SU-DHL-6 (cell line): Measurements from ENCODE around the gene TASL.

ENCODE experiments used
- H2AFZ ChIP-seq: fragments of 200-600 bp; sonication (generic); 2 replicates; pipeline ENCODE4 v1.6.1; 2014; ENCODE audit warnings: low read depth, mild to moderate bottlenecking, moderate library complexity, mixed read lengths, antibody characterized with exemption, low read length; ENCODE audit not compliant: severe bottlenecking
- H3F3A ChIP-seq: fragments of 200-600 bp; shearing (Covaris generic); 2 replicates; pipeline ENCODE4 v1.6.0; 2016; ENCODE audit warnings: antibody characterized with exemption, mild to moderate bottlenecking; ENCODE audit not compliant: insufficient read depth
- H3K27ac ChIP-seq: fragments of 200-600 bp; sonication (generic); 2 replicates; pipeline ENCODE4 v1.5.1; 2016; ENCODE audit warnings: low read depth, mild to moderate bottlenecking, low read length, moderate library complexity, mixed read lengths
- H3K27me3 ChIP-seq: fragments of 200-600 bp; sonication (generic), shearing (Covaris generic); 2 replicates; pipeline ENCODE4 v1.6.0; 2014; ENCODE audit warnings: mild to moderate bottlenecking, low read length
- H3K36me3 ChIP-seq: fragments of 200-600 bp; sonication (generic); 2 replicates; pipeline ENCODE4 v1.6.1; 2014; ENCODE audit warnings: mild to moderate bottlenecking, low read length, mixed read lengths
- H3K4me2 ChIP-seq: fragments of 300-600, 200-600 bp; shearing (Covaris generic), sonication (generic); 2 replicates; pipeline ENCODE4 v1.6.0; 2014; ENCODE audit warnings: low read length, low read depth, mild to moderate bottlenecking; ENCODE audit not compliant: poor library complexity, severe bottlenecking
- H3K4me3 ChIP-seq: fragments of 200-600 bp; sonication (generic); 2 replicates; pipeline ENCODE4 v1.5.1; 2014; ENCODE audit warnings: antibody characterized with exemption, low read length, mild to moderate bottlenecking, mixed read lengths; ENCODE audit not compliant: insufficient read depth, poor library complexity, severe bottlenecking
- H3K79me2 ChIP-seq: fragments of 200-600 bp; sonication (generic); 2 replicates; pipeline ENCODE4 v1.6.1; 2014; ENCODE audit warnings: mild to moderate bottlenecking, low read length, moderate library complexity; ENCODE audit not compliant: insufficient read depth
- H3K9ac ChIP-seq: fragments of 200-600 bp; sonication (generic); 2 replicates; pipeline ENCODE4 v1.7.0; 2014; ENCODE audit warnings: mild to moderate bottlenecking, low read length
- H3K9me2 ChIP-seq: fragments of 200-600 bp; sonication (generic); replicated peaks from 2 replicates; pipeline ENCODE4 v1.6.1; 2014; ENCODE audit warnings: low read length; ENCODE audit not compliant: insufficient read depth
- H3K9me3 ChIP-seq: fragments of 200-600 bp; sonication (generic); 2 replicates; pipeline ENCODE4 v1.6.1; 2014; ENCODE audit warnings: low read length, mixed read lengths; ENCODE audit not compliant: insufficient read depth
- H4K20me1 ChIP-seq: fragments of 200-600 bp; sonication (generic); 2 replicates; pipeline ENCODE4 v1.6.1; 2014; ENCODE audit warnings: low read depth, mild to moderate bottlenecking, antibody characterized with exemption, low read length, moderate library complexity, mixed read lengths
- CTCF ChIP-seq: fragments of 200-600 bp; sonication (generic); IDR thresholded peaks from one replicate; pipeline ENCODE4 v1.5.1; 2017; ENCODE audit warnings: antibody characterized with exemption, mild to moderate bottlenecking, low read length, moderate library complexity; ENCODE audit not compliant: insufficient read depth, poor library complexity, severe bottlenecking
- EZH2phosphoT487 ChIP-seq: fragments of 200-600 bp; sonication (generic), shearing (Covaris generic); conservative IDR thresholded peaks from 2 replicates; pipeline ENCODE4 v1.6.1; 2018; ENCODE audit warnings: mild to moderate bottlenecking, antibody characterized with exemption, low read length, moderate library complexity, mixed read lengths

The TASL gene

DNA sequence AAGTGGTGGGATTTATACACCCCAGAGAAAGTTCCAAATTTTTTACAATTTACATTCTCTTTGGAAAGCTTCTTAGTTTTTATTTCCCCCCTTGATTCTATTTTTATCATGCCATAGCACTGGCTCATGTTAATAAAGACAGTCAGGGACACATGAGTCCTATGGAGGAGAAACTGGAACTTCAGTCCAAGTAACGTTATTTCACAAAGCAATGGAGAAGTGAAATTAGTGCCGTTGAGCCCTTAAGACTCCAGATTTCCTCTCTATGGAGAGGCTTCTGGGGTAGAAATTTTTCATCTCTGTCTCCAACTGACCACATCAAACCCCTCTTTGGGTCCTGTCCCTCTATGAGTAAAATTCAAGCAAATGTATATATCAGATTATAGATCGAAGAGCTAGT, 12.8 kb upstream of the TASL start:
- no peak overlapping the region for H3K4me2 ChIP-seq
- H3K79me2 ChIP-seq = no peaks in the 10 kb centered on the region
- H3K9me2 ChIP-seq = no peaks in the 10 kb centered on the region
- TF ChIP-seq EZH2phosphoT487 = no peak
- TF ChIP-seq CTCF = no peak
- no peak overlapping the region for H2AFZ ChIP-seq
- H3K36me3 ChIP-seq = no peaks in the 10 kb centered on the region
- no peak overlapping the region for H3K4me3 ChIP-seq
- no peaks in the 10 kb centered on the region for H4K20me1 ChIP-seq
- H3K27me3 ChIP-seq = no peaks in the 10 kb centered on the region
- no peak overlapping the region for H3K9ac ChIP-seq
- no peak overlapping the region for H3K27ac ChIP-seq
- H3F3A ChIP-seq = no peaks in the 10 kb centered on the region
- H3K9me3 ChIP-seq = no peaks in the 10 kb centered on the region

GRCh38 chrX:30589146-30589888, 11.8 kb upstream of the TASL start:
- H3K9ac ChIP-seq = no peak overlapping the region
- H3K27me3 ChIP-seq = no peaks in the 10 kb centered on the region
- no peaks in the 10 kb centered on the region for H3K9me3 ChIP-seq
- H3K27ac ChIP-seq = no peak overlapping the region
- no peak overlapping the region for H3K4me2 ChIP-seq
- no peaks in the 10 kb centered on the region for H3K36me3 ChIP-seq
- no peaks in the 10 kb centered on the region for H3K9me2 ChIP-seq
- TF ChIP-seq CTCF (no peak), EZH2phosphoT487 (no peak)
- H3K4me3 ChIP-seq = no peak overlapping the region
- H3F3A ChIP-seq = no peaks in the 10 kb centered on the region
- no peaks in the 10 kb centered on the region for H3K79me2 ChIP-seq
- no peaks in the 10 kb centered on the region for H4K20me1 ChIP-seq
- H2AFZ ChIP-seq = no peak overlapping the region

DNA sequence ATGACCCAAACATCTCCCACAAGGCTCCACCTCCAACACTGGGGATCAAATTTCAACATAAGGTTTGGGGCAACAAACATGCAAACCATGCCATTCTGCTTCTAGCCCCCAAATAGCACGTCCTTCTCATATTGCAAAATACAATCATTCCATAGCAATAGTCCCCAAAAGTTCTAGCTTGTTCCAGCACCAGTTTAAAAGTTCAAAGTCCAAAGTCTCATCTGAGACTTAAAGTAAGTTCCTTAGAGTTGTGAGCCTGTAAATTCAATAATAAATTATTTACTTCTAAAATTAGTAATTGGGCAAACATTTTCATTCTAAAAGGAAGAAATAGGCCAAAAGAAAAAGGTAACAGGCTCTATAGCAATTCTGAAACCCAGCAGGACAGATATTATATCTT, 8.9 kb upstream of the TASL start:
- Histone ChIP-seq H3K4me2 (no peak overlapping the region), H3K36me3 (no peaks in the 10 kb centered on the region)

More for the DNA sequence above, 8.9 kb upstream of the TASL start:
- Histone ChIP-seq H3K9me3 (no peaks in the 10 kb centered on the region), H3K9ac (no peak overlapping the region), H3F3A (no peaks in the 10 kb centered on the region), H3K79me2 (no peaks in the 10 kb centered on the region), H4K20me1 (no peaks in the 10 kb centered on the region), H3K9me2 (no peaks in the 10 kb centered on the region), H3K27ac (no peak overlapping the region), H2AFZ (no peak overlapping the region), H3K27me3 (no peaks in the 10 kb centered on the region), H3K4me3 (no peak overlapping the region)
- TF ChIP-seq CTCF = no peak
- no peak for TF ChIP-seq EZH2phosphoT487
